ENCODE data around the gene NAA10.

DNA sequence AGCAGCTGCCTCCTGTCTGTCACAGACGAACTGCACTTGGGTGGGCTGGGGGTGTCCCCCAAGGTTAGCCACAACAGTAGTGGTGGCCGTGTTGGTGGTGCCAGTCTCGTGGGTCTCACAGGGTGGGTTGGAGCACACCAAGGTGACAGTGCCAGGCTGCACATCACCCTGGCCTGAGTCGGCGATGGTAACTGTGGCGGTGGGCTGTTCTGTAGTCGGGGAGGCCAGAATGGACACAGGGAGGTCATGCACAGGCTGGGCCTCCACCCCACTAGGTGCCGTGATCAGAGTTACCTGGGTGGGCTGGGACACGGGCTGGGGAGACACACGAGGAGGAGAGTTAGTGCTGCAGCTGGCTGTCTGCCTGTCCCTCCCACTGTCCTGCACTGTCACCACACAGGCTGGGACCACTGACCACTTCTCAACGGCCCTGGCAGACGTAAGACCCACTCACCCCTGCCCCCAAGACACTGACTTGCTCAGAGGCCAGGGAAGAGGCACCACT lies 20.4 kb upstream of the NAA10 start:
- TF ChIP-seq POLR2AphosphoS5 (IDR thresholded peaks at IDR 0.05) (no peak), POLR2A (IDR thresholded peaks at IDR 0.05) (no peak)
- TF ChIP-seq, protein P1, sequence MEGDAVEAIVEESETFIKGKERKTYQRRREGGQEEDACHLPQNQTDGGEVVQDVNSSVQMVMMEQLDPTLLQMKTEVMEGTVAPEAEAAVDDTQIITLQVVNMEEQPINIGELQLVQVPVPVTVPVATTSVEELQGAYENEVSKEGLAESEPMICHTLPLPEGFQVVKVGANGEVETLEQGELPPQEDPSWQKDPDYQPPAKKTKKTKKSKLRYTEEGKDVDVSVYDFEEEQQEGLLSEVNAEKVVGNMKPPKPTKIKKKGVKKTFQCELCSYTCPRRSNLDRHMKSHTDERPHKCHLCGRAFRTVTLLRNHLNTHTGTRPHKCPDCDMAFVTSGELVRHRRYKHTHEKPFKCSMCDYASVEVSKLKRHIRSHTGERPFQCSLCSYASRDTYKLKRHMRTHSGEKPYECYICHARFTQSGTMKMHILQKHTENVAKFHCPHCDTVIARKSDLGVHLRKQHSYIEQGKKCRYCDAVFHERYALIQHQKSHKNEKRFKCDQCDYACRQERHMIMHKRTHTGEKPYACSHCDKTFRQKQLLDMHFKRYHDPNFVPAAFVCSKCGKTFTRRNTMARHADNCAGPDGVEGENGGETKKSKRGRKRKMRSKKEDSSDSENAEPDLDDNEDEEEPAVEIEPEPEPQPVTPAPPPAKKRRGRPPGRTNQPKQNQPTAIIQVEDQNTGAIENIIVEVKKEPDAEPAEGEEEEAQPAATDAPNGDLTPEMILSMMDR (IDR thresholded peaks at IDR 0.05): no peak

Data from breast epithelium (tissue), 3 donors.